Measurements from ENCODE around the gene NAA25. TPM values are rescaled to one million over a fixed set of nuclear protein-coding genes. Genes with fewer than 3 reads are reported as not detected.

Gene NAA25
- 8.6 and 11.9 TPM in 2 replicates for total RNA-seq

GRCh38 chr12:112108202-112109079 lies at the start of gene NAA25:
NAA25 (minus strand) TSS chr12:112108783; CDS start chr12:112108773, 10 bp downstream.

DNA sequence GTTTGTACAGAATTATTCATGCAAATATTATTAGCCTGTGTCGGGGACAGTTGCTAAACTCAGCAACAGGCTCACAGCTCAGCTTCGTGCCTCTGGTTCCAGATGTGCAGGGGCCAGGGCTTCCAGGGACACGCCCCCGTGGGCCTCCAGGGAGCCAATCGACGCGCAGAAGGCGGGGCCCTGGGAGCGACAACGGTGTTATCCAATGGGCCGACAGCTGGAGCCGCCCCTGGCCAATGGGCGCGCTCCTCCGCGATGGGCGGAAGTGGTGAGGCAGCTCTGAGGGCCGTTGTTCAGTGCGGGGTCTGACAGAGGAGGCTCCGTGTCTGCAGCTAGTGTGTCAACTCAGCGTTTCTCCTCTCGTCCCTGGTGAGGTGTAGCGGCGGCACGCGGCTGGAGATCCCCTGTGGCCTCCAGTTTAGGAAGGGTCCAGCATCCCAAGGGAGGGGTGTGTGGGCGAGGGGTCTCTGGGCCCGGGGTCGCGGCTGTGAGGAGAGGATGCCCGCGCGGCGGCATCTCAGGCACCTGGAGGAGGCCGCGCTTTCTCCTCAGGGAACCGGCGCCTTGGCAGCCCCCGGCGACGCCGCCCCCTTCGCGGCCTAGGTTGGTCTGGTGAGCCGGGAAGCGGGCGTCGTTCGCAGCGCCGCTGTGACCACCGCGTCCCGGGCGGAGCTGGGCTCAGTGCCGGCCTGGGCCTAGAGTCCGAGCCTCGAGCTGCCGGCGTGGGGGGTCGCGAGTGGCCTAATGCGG lies 16.8 kb upstream of the NAA25 start, which contains the start of gene TRAFD1:
TSS of gene TRAFD1 (plus strand) at position 311 of the 750 bp plus-strand sequence. CDS start 4,963 bp downstream, outside the sequence.

DNA sequence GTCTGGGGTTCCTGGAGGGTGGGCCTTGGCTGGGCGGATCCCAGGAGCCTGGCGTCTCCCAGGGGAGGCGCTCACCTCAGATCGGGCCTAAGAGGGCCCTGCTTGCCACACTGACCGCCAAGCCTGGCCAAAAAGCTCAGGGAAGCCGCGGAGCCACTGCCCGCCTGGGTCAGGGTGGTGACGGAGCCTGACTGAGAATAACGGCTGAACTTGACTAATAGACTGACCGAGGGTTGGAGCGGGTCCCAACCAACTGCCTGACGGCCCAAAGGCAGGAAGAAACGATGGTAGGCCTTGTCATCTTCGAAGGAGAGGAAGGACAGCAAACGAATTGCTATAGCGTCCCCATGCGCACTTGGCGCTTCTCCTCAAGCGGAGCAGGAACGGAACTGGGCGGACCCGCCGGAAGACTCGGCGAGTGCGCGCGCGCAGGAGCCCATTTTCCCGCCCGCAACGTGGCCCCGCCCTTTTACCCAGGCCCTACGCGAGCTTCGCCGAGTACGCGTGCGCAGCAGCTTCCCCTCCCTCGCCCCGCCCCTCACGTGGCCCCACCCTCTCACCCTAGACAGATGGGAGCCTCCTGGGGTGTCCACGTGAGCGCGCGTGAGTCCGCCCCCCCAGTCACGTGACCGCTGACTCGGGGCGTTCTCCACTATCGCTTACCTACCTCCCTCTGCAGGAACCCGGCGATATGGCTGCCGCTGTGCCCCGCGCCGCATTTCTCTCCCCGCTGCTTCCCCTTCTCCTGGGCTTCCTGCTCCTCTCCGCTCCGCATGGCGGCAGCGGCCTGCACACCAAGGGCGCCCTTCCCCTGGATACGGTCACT lies 95.6 kb downstream of the NAA25 start, which contains the start of the genes ERP29 and TMEM116:
TSS of gene ERP29 (plus strand) at position 652 of the 826 bp plus-strand sequence. CDS start at position 692, 40 bp downstream.
TSS of gene TMEM116 (minus strand) at position 391 of the 826 bp plus-strand sequence. CDS start 7,895 bp downstream, outside the sequence.

Other genes starting within 250 kb of the NAA25 start
- gene TMEM116, start 95.6 kb downstream of the NAA25 start, total RNA-seq: 3.1 and 5.5 TPM in 2 replicates
- gene ERP29, start 95.4 kb downstream of the NAA25 start, total RNA-seq: 62.7 and 82.8 TPM in 2 replicates
- gene TRAFD1, start 16.8 kb upstream of the NAA25 start, total RNA-seq: 20.0 and 27.0 TPM in 2 replicates

Data from mesangial cell (primary cell).